Keratinocyte (primary cell): ENCODE measurements around the gene ABL1. TPM values are rescaled to one million over a fixed set of nuclear protein-coding genes. Genes with fewer than 3 reads are reported as not detected.

Experiments
- DNase-seq: peaks from one replicate; pipeline ENCODE4 v3.0.0-alpha.2; 2011; ENCODE audit warnings: low read depth, missing footprints, low spot score
- FAIRE-seq: peaks from 2 replicates; lab custom pipeline; 2011; peaks lifted over from hg19 to GRCh38; lab: Jason Lieb, UNC
- H2AFZ ChIP-seq: 2 replicates; pipeline ENCODE4 v1.6.0; 2012; ENCODE audit warnings: low read length, control low read depth, inconsistent platforms; ENCODE audit not compliant: control insufficient read depth
- H3K27ac ChIP-seq: 2 replicates; pipeline ENCODE4 v1.5.1; 2011; ENCODE audit warnings: low read length; ENCODE audit not compliant: control insufficient read depth, insufficient read depth
- H3K27me3 ChIP-seq: 3 replicates; pipeline ENCODE4 v1.6.0; 2011; ENCODE audit warnings: low read length; ENCODE audit not compliant: control insufficient read depth, insufficient read depth; ENCODE audit errors: extremely low read depth
- H3K36me3 ChIP-seq, 2 experiments: 2 replicates in 1 of 2; 3 replicates in 1 of 2; pipeline ENCODE4 v1.5.1; 2011; ENCODE audit warnings: low read length in 2 of 2, mild to moderate bottlenecking in 1 of 2; ENCODE audit not compliant: control insufficient read depth in 2 of 2, insufficient read depth in 2 of 2; ENCODE audit errors: extremely low read depth in 1 of 2
- H3K4me1 ChIP-seq: 3 replicates; pipeline ENCODE4 v1.5.1; 2011; ENCODE audit warnings: low read length; ENCODE audit not compliant: control insufficient read depth, insufficient read depth; ENCODE audit errors: extremely low read depth
- H3K4me2 ChIP-seq: 3 replicates; pipeline ENCODE4 v1.6.0; 2011; ENCODE audit warnings: low read depth, low read length; ENCODE audit not compliant: control insufficient read depth, insufficient read depth; ENCODE audit errors: extremely low read depth
- H3K4me3 ChIP-seq, 3 experiments: fragments of 200-600 bp in 1 of 3; sonication (generic) in 1 of 3; 2 replicates in 2 of 3; 3 replicates in 1 of 3; pipeline ENCODE4 v1.5.1; 2011 to 2016; ENCODE audit warnings: low read length in 3 of 3, mild to moderate bottlenecking in 3 of 3, control low read depth in 2 of 3, inconsistent platforms in 1 of 3, low read depth in 1 of 3, mixed read lengths in 1 of 3, mixed run types in 1 of 3, moderate library complexity in 1 of 3; ENCODE audit not compliant: control insufficient read depth in 2 of 3, insufficient read depth in 2 of 3; ENCODE audit errors: extremely low read depth in 1 of 3
- H3K79me2 ChIP-seq: 2 replicates; pipeline ENCODE4 v1.6.0; 2012; ENCODE audit warnings: low read length; ENCODE audit not compliant: control insufficient read depth, insufficient read depth
- H3K9ac ChIP-seq: 3 replicates; pipeline ENCODE4 v1.6.0; 2011; ENCODE audit warnings: low read length; ENCODE audit not compliant: control insufficient read depth, insufficient read depth; ENCODE audit errors: extremely low read depth
- H3K9me1 ChIP-seq: 3 replicates; pipeline ENCODE4 v1.6.0; 2011; ENCODE audit warnings: low read length; ENCODE audit not compliant: control insufficient read depth, insufficient read depth; ENCODE audit errors: extremely low read depth
- H3K9me3 ChIP-seq: 2 replicates; pipeline ENCODE4 v1.5.1; 2012; ENCODE audit warnings: low read depth, low read length; ENCODE audit not compliant: control insufficient read depth
- H4K20me1 ChIP-seq: 3 replicates; pipeline ENCODE4 v1.6.0; 2011; ENCODE audit warnings: low read length; ENCODE audit not compliant: control insufficient read depth, insufficient read depth; ENCODE audit errors: extremely low read depth
- EZH2 ChIP-seq: IDR thresholded peaks from one replicate; pipeline ENCODE4 v1.6.1; 2012; ENCODE audit warnings: inconsistent platforms, mild to moderate bottlenecking, low read length, moderate library complexity
- dilution Hi-C: fragments of 300-500 bp; cut with MboI; formaldehyde crosslinking; loops from one replicate; pipeline ENCODE4 v1.7.0; 2020; ENCODE audit warnings: low sequenced_read_pairs; ENCODE audit not compliant: extremely low pct_ligation_motif_present
- polyA plus RNA-seq, 5 experiments: library from polyadenylated mRNA; depleted of rRNA in 3 of 5; stranded (reverse) in 3 of 5; stranded (forward) in 1 of 5; unstranded in 1 of 5; fragments of >200 nt; gene quantifications; 1 replicate in 1 of 5; 2 replicates in 3 of 5; 3 replicates in 1 of 5; pipeline versions ENCODE4 v1.2.1 to v1.2.3, GENCODE V29; 2011 to 2012; ENCODE audit warnings: missing spikeins in 2 of 5, low read depth in 1 of 5, low replicate concordance in 1 of 5
- TF ChIP-seq, protein P1 (sequence below), 3 experiments: IDR thresholded peaks in 1 of 3; conservative IDR thresholded peaks in 1 of 3; optimal IDR thresholded peaks in 1 of 3; 2 replicates in 2 of 3; 3 replicates in 1 of 3; pipeline versions ENCODE3 to v1.5.1; 2011; ENCODE audit warnings: low read length in 3 of 3, mild to moderate bottlenecking in 3 of 3, moderate library complexity in 2 of 3, control low read depth in 1 of 3, inconsistent platforms in 1 of 3; ENCODE audit not compliant: insufficient read depth in 2 of 3; ENCODE audit errors: extremely low read depth in 1 of 3

ABL1 gene
- polyA plus RNA-seq, 1 donor (not counting 4 experiments of a cell fraction or from before 2014, with no cell fraction given), result 17.0 TPM

DNA sequence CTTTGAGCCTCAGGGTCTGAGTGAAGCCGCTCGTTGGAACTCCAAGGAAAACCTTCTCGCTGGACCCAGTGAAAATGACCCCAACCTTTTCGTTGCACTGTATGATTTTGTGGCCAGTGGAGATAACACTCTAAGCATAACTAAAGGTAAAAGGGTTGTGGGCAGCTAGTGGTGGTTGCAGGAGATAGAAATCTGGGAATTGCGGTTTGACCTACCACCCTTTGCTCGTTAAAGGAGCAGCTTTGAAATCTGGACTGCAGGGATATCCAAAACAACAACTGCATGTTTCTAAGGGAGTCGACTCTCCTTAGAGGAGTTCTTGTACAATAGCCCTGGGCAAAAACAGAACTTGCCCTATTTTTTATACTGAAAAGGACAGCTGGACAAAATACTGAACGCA lies 19.0 kb downstream of the ABL1 start:
- H3K27ac ChIP-seq, result no peak overlapping the region
- DNase-seq, result no peak
- no peak overlapping the region for H2AFZ ChIP-seq
- dilution Hi-C loops, result no loop called here
- H3K9ac ChIP-seq, result no peak overlapping the region
- H3K79me2 ChIP-seq, result peaks cover 39% of the 10 kb centered on the region
- H3K4me1 ChIP-seq, result no peaks in the 10 kb centered on the region
- H3K9me1 ChIP-seq, result no peaks in the 10 kb centered on the region
- peaks cover 17 to 33% of the 10 kb centered on the region in 2 experiments for H3K36me3 ChIP-seq
- no peaks in the 10 kb centered on the region for H3K9me3 ChIP-seq
- H3K4me3 ChIP-seq, result no peak overlapping the region
- H3K27me3 ChIP-seq, result no peaks in the 10 kb centered on the region
- peaks cover 2% of the 10 kb centered on the region for H4K20me1 ChIP-seq
- TF ChIP-seq, protein P1, sequence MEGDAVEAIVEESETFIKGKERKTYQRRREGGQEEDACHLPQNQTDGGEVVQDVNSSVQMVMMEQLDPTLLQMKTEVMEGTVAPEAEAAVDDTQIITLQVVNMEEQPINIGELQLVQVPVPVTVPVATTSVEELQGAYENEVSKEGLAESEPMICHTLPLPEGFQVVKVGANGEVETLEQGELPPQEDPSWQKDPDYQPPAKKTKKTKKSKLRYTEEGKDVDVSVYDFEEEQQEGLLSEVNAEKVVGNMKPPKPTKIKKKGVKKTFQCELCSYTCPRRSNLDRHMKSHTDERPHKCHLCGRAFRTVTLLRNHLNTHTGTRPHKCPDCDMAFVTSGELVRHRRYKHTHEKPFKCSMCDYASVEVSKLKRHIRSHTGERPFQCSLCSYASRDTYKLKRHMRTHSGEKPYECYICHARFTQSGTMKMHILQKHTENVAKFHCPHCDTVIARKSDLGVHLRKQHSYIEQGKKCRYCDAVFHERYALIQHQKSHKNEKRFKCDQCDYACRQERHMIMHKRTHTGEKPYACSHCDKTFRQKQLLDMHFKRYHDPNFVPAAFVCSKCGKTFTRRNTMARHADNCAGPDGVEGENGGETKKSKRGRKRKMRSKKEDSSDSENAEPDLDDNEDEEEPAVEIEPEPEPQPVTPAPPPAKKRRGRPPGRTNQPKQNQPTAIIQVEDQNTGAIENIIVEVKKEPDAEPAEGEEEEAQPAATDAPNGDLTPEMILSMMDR (optimal IDR thresholded peaks at IDR 0.05 in 1 of 3, IDR thresholded peaks at IDR 0.05 in 1 of 3, conservative IDR thresholded peaks at IDR 0.05 in 1 of 3; ENCODE audit: extremely low read depth in 1 of 3, insufficient read depth in 2 of 3, low read length in 3 of 3), result no peak
- no peak for TF ChIP-seq EZH2
- no peak for FAIRE-seq
- H3K4me2 ChIP-seq, result no peak overlapping the region

DNA sequence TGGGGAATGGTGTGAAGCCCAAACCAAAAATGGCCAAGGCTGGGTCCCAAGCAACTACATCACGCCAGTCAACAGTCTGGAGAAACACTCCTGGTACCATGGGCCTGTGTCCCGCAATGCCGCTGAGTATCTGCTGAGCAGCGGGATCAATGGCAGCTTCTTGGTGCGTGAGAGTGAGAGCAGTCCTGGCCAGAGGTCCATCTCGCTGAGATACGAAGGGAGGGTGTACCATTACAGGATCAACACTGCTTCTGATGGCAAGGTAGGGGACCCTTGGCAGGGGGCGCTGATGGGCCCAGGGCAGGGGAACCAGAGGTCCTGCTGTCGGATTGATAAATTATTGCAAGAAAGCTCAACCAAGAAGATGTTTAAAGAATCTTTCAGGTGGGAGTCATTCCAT lies 19.8 kb downstream of the ABL1 start:
- no peak overlapping the region for H3K4me2 ChIP-seq
- TF ChIP-seq EZH2, result no peak
- TF ChIP-seq, protein P1 (optimal IDR thresholded peaks at IDR 0.05 in 1 of 3, IDR thresholded peaks at IDR 0.05 in 1 of 3, conservative IDR thresholded peaks at IDR 0.05 in 1 of 3; ENCODE audit: extremely low read depth in 1 of 3, insufficient read depth in 2 of 3, low read length in 3 of 3), result no peak
- no peak overlapping the region for H3K9ac ChIP-seq
- H3K36me3 ChIP-seq, result peaks cover 17 to 33% of the 10 kb centered on the region in 2 experiments
- no peaks in the 10 kb centered on the region for H3K4me1 ChIP-seq
- no peak overlapping the region for H2AFZ ChIP-seq
- H3K9me3 ChIP-seq, result no peaks in the 10 kb centered on the region
- no peaks in the 10 kb centered on the region for H3K9me1 ChIP-seq
- no peaks in the 10 kb centered on the region for H3K27me3 ChIP-seq
- peaks cover 2% of the 10 kb centered on the region for H4K20me1 ChIP-seq
- no peak for DNase-seq
- no peak overlapping the region for H3K4me3 ChIP-seq
- no peak overlapping the region for H3K27ac ChIP-seq
- dilution Hi-C loops, result no loop called here
- H3K79me2 ChIP-seq, result peaks cover 33% of the 10 kb centered on the region
- FAIRE-seq, result no peak
